Prostate gland (tissue), 2 donors: ENCODE measurements around the gene THSD4.
"Not testable (repeated sequence)": the region's sequence is repeated elsewhere in the genome, so short reads cannot be mapped to it uniquely, and the experiment has no call there.

ENCODE experiments used
- POLR2A ChIP-seq: fragments of 450-650 bp; IDR thresholded peaks from one replicate; pipeline ENCODE4 v1.6.1; 2016; ENCODE audit warnings: antibody characterized with exemption, mild to moderate bottlenecking
- POLR2AphosphoS5 ChIP-seq: sonication (generic); formaldehyde crosslinking; IDR thresholded peaks from one replicate; pipeline ENCODE4 v1.6.1; 2017; ENCODE audit warnings: antibody characterized with exemption
- TF ChIP-seq, protein P1 (sequence below), 4 experiments: fragments of 200-600 bp in 2 of 4; fragments of 450-650 bp in 2 of 4; sonication (generic) in 2 of 4; IDR thresholded peaks; 1 replicate in 3 of 4; 2 replicates in 1 of 4; pipeline ENCODE4 v1.5.1; 2016 to 2019; ENCODE audit warnings: antibody characterized with exemption in 4 of 4, mild to moderate bottlenecking in 2 of 4, moderate library complexity in 2 of 4

DNA sequence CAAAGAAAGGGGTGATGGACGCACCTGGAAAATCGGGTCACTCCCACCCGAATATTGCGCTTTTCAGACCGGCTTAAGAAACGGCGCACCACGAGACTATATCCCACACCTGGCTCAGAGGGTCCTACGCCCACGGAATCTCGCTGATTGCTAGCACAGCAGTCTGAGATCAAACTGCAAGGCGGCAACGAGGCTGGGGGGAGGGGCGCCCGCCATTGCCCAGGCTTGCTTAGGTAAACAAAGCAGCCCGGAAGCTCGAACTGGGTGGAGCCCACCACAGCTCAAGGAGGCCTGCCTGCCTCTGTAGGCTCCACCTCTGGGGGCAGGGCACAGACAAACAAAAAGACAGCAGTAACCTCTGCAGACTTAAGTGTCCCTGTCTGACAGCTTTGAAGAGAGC is 59.1 kb downstream of the THSD4 start:
- TF ChIP-seq, protein P1, sequence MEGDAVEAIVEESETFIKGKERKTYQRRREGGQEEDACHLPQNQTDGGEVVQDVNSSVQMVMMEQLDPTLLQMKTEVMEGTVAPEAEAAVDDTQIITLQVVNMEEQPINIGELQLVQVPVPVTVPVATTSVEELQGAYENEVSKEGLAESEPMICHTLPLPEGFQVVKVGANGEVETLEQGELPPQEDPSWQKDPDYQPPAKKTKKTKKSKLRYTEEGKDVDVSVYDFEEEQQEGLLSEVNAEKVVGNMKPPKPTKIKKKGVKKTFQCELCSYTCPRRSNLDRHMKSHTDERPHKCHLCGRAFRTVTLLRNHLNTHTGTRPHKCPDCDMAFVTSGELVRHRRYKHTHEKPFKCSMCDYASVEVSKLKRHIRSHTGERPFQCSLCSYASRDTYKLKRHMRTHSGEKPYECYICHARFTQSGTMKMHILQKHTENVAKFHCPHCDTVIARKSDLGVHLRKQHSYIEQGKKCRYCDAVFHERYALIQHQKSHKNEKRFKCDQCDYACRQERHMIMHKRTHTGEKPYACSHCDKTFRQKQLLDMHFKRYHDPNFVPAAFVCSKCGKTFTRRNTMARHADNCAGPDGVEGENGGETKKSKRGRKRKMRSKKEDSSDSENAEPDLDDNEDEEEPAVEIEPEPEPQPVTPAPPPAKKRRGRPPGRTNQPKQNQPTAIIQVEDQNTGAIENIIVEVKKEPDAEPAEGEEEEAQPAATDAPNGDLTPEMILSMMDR (IDR thresholded peaks at IDR 0.05): not testable (repeated sequence)
- not testable (repeated sequence) for TF ChIP-seq POLR2A, POLR2AphosphoS5
